ENCODE data around the gene CRACDL.

Gene CRACDL

GRCh38 chr2:98751748-98752147 is 184.3 kb downstream of the CRACDL start:
- no peak for DNase-seq (ENCODE audit: low spot score)

GRCh38 chr2:98750593-98751282 is 185.3 kb downstream of the CRACDL start:
- DNase-seq (ENCODE audit: low spot score): no peak

DNA sequence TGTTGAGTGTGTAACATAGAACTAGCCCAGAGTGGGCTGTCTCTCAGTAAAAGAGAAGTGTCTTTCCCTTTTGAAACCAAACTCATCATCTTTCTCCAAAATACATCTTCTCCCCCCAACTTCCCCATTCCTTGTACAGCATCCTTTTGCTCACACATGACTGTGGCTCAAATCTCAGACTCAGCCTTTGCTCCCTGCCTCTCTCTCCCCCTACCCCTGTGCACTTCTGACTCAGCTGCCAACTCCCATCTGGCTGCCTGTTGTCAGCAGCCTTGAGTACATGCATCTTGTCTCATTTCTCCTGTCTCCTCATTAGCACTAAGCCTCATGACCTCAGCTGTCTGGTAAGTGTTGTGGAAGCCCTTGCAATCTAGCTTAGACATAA is 187.0 kb downstream of the CRACDL start:
- no peak for DNase-seq (ENCODE audit: low spot score)

- no peak for DNase-seq (ENCODE audit: low spot score)
Observed at GRCh38 chr2:98748292-98749065, 187.5 kb downstream of the CRACDL start.

DNA sequence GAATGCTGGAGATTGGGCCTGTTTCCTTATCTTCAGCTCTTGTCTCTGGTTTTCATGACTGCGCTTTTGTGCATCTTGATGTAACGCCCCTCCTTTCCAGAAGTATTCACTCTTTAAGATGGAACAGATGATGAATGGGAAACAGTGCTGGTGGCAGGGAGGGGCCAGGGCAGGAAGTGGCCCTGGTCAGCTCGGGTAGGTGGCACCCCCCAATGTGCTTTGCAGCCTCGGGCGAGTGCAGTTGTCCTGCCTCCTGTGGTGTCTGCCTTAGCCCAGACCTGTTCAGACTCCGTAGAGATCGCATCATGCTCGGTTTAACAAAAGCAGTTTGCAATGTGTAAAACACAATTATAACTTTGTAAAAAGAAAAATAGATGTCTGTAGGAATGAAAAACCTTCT is 188.1 kb downstream of the CRACDL start:
- no peak for DNase-seq (ENCODE audit: low spot score)

- DNase-seq (ENCODE audit: low spot score): no peak
Observed at GRCh38 chr2:98746426-98746825, 189.6 kb downstream of the CRACDL start.

DNA sequence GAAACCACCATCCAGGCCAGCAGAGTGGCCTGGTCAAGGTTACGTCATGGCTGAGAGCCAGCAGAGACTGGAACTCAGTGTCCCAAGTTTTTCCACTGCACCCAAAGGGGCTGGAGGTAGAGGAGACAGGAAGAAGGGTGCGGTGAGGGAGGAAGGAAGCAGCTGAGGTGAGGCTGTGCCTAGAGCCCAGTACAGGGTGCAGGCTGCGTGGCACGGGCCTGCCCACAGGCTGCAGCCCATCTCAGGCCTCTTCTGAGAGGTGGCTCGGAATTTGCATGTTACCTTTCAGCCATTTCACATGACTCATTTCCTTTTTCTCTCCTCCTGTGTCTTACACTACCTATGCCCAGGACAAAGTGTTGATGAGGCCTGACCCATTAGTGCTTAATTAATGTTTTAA is 191.4 kb downstream of the CRACDL start:
- DNase-seq (ENCODE audit: low spot score): no peak

Small RNA genes within 50 kb of the gene (small RNA-seq; reads per million reads assigned to genes)
- gene RNU4-84P (0.62 to 0.71 reads per million in 2 experiments), gene RNU7-46P (0 reads per million in 2 experiments)

All from SK-N-DZ (cell line).